ENCODE results near the gene IQGAP1.
A peak's percentile ranks its signal among the peaks of the same experiment; 100 is the strongest.

Gene IQGAP1

DNA sequence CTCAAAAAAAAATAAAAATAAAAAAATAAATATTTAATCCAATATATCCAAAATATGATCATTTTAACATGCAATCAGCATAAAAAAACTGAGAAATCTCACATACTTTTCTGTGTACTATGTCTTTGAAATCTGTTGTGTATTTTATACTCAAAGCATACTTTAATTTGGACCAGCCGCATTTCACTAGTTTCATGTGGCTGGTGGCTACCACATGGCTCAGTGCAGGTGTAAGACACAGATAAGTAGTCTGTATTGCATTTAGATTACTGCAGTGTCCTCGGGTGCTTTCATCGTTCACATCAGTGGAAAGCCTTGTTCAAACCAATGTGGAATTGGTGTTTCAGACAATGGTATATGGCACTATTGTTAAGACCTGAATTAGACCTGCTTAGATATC, 152.7 kb downstream of the IQGAP1 start:
- DNase-seq: no peak

GRCh38 chr15:90545095-90545494, 157.1 kb downstream of the IQGAP1 start:
- peak; percentile 39 for DNase-seq

GRCh38 chr15:90547540-90547939, 159.5 kb downstream of the IQGAP1 start:
- DNase-seq: no peak

- DNase-seq: no peak
Observed at GRCh38 chr15:90550919-90551318, 162.9 kb downstream of the IQGAP1 start.
